Testis (tissue), 2 donors: ENCODE measurements around the gene PGF.

Source experiments
- CTCF ChIP-seq, 3 experiments: fragments of 450-650 bp in 2 of 3; fragments of 200-600 bp in 1 of 3; sonication (generic) in 1 of 3; IDR thresholded peaks; one replicate each; pipeline ENCODE4 v1.5.1; 2016 to 2019; ENCODE audit warnings: antibody characterized with exemption in 3 of 3, mild to moderate bottlenecking in 2 of 3, moderate library complexity in 1 of 3
- POLR2A ChIP-seq: fragments of 450-650 bp; IDR thresholded peaks from one replicate; pipeline ENCODE4 v1.6.1; 2017; ENCODE audit warnings: antibody characterized with exemption, mild to moderate bottlenecking, moderate library complexity

DNA sequence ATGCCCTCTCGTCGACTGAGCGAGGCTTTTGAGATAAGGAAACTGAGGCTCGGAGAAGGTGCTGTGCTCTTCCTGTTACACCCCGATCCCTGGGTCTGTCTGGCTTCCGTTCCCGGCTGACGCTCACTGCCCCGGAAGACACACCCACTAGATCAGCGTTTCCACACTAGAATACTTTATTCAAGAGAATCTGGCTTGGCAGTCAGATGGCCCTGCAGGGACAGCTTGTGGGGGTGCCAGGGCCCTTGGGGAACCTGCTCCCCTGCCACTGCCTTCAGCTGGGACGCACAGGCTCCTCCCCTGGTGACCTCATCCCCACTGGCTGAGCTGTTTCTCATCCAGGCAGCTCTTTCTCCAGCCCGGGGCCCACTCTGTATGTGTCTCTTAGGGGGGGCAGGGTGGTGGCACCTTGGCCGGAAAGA is 13.7 kb downstream of the PGF start:
- TF ChIP-seq CTCF (IDR thresholded peaks at IDR 0.05) (no peak), POLR2A (no peak)
